ENCODE data around the gene TTC39A. TPM values are rescaled to one million over a fixed set of nuclear protein-coding genes. Genes with fewer than 3 reads are reported as not detected.

TTC39A gene
- total RNA-seq, 2 donors from 2014 or later = 12.8 to 20.7 TPM

GRCh38 chr1:51285055-51285454 lies 45.3 kb downstream of the TTC39A start:
- no peak overlapping the region for H3K27ac Mint-ChIP-seq
- no peaks in the 10 kb centered on the region for H3K27me3 Mint-ChIP-seq (ENCODE audit: insufficient read depth)
- H3K9ac ChIP-seq (ENCODE audit: extremely low read depth, low read length, poor library complexity, severe bottlenecking) = no peak overlapping the region

GRCh38 chr1:51284487-51284954 lies 45.8 kb downstream of the TTC39A start:
- Histone ChIP-seq H3K4me1 (ENCODE audit: control insufficient read depth, insufficient read depth, low read length) (no peaks in the 10 kb centered on the region), H3K4me3 (ENCODE audit: low read length) (no peak overlapping the region), H3K36me3 (ENCODE audit: control insufficient read depth, insufficient read depth, low read length) (no peaks in the 10 kb centered on the region), H3K27me3 (ENCODE audit: control insufficient read depth, insufficient read depth, low read length, poor library complexity, severe bottlenecking) (no peaks in the 10 kb centered on the region), H3K9ac (ENCODE audit: extremely low read depth, low read length, poor library complexity, severe bottlenecking) (no peak overlapping the region), H3K9me3 (ENCODE audit: control insufficient read depth, low read length) (no peaks in the 10 kb centered on the region), H3K27ac (ENCODE audit: low read depth, low read length) (no peak overlapping the region)
- peaks cover 9% of the 10 kb centered on the region for H3K36me3 Mint-ChIP-seq (ENCODE audit: low read depth)
- no peaks in the 10 kb centered on the region for H3K4me1 Mint-ChIP-seq
- no peak for TF ChIP-seq CTCF (conservative IDR thresholded peaks at IDR 0.05)
- DNase-seq = no peak
- no peak overlapping the region for H3K27ac Mint-ChIP-seq
- H3K9me3 Mint-ChIP-seq = no peaks in the 10 kb centered on the region
- H3K4me3 Mint-ChIP-seq = no peak overlapping the region
- H3K27me3 Mint-ChIP-seq (ENCODE audit: insufficient read depth) = no peaks in the 10 kb centered on the region

More at GRCh38 chr1:51285055-51285454, 45.3 kb downstream of the TTC39A start:
- no peaks in the 10 kb centered on the region for H3K4me1 ChIP-seq (ENCODE audit: control insufficient read depth, insufficient read depth, low read length)
- Mint-ChIP-seq H3K9me3 (no peaks in the 10 kb centered on the region), H3K36me3 (ENCODE audit: low read depth) (peaks cover 10% of the 10 kb centered on the region), H3K4me1 (peaks cover under 1% of the 10 kb centered on the region), H3K4me3 (no peak overlapping the region)
- WGBS, 2 experiments (ENCODE audit: insufficient coverage in 1 of 2, insufficient read length in 1 of 2) = 71% methylated on average over 1 of the region's 1 CpG; no CpG with 5 or more reads in 1 of the 2 experiments
- no peaks in the 10 kb centered on the region for H3K36me3 ChIP-seq (ENCODE audit: control insufficient read depth, insufficient read depth, low read length)
- H3K9me3 ChIP-seq (ENCODE audit: control insufficient read depth, low read length) = no peaks in the 10 kb centered on the region
- H3K4me3 ChIP-seq (ENCODE audit: low read length) = no peak overlapping the region
- H3K27me3 ChIP-seq (ENCODE audit: control insufficient read depth, insufficient read depth, low read length, poor library complexity, severe bottlenecking) = no peaks in the 10 kb centered on the region
- no peak overlapping the region for H3K27ac ChIP-seq (ENCODE audit: low read depth, low read length)
- DNase-seq = no peak
- no peak for TF ChIP-seq CTCF (conservative IDR thresholded peaks at IDR 0.05)

- Histone ChIP-seq H3K4me3 (ENCODE audit: low read length) (no peak overlapping the region), H3K36me3 (ENCODE audit: control insufficient read depth, insufficient read depth, low read length) (no peaks in the 10 kb centered on the region), H3K27me3 (ENCODE audit: control insufficient read depth, insufficient read depth, low read length, poor library complexity, severe bottlenecking) (no peaks in the 10 kb centered on the region), H3K27ac (ENCODE audit: low read depth, low read length) (no peak overlapping the region), H3K9ac (ENCODE audit: extremely low read depth, low read length, poor library complexity, severe bottlenecking) (no peak overlapping the region), H3K9me3 (ENCODE audit: control insufficient read depth, low read length) (no peaks in the 10 kb centered on the region), H3K4me1 (ENCODE audit: control insufficient read depth, insufficient read depth, low read length) (no peaks in the 10 kb centered on the region)
- H3K4me1 Mint-ChIP-seq = no peaks in the 10 kb centered on the region
- no peak overlapping the region for H3K4me3 Mint-ChIP-seq
- H3K9me3 Mint-ChIP-seq = no peaks in the 10 kb centered on the region
- H3K36me3 Mint-ChIP-seq (ENCODE audit: low read depth) = peaks cover 9% of the 10 kb centered on the region
- H3K27me3 Mint-ChIP-seq (ENCODE audit: insufficient read depth) = no peaks in the 10 kb centered on the region
- no peak overlapping the region for H3K27ac Mint-ChIP-seq
- no peak for TF ChIP-seq CTCF (conservative IDR thresholded peaks at IDR 0.05)
- 88 to 91% methylated on average over 4 to 5 of the region's 5 CpGs for WGBS, 2 experiments (ENCODE audit: insufficient coverage in 1 of 2, insufficient read length in 1 of 2)
- no peak for DNase-seq
Observed at GRCh38 chr1:51283979-51284378, 46.4 kb downstream of the TTC39A start.
